ENCODE data around the gene THAP4.

DNA sequence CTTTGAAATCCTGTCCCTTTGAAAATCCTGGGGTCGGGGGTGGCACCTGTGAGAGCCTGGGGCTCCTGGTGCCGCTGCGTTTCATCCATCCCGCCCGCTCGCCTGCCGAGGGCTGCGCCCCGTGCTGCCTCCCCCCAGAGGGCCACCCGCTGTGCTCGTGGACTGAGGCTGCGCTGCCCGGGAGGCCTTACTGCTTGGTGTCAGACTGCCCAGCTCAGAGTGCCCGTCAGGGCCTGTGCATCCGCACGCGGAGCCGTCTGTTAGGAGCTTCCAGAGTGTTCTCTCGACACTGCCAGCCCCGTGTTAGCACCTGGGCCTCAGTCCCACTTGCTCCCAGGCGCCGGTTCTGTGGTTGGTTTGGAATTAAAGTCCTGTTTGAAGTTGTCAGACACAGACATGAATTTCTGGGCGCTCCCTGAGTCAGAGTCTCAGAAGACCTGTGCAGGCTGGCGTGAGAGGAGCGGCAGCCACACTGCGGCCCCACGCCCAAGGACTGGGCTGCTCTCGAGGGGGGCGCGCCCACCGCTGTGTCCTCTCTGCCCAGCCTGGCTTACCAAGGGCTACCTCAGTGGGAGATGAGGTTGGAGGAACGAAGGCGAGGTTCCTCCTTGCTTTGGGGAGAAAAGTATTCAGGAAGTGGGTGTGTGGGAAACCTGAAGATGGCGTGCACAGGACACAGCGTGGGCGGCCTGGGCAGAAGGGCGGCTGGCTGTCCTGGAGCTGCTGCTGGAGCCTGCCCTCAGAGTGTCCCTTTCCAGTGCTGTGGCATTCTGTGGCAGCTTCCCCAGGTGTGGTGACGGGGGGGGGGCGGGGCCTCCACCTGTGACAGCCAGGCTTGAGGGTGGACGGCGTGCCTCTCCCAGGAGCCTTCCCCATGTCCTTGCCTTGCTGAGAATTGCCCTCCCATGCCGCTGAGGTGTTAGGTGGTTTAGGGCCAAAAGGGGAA is 35.6 kb upstream of the THAP4 start:
- no peak for TF ChIP-seq GATA2 (IDR thresholded peaks at IDR 0.05; ENCODE audit: low read depth, low read length)
- TF ChIP-seq GATA3 (IDR thresholded peaks at IDR 0.05; ENCODE audit: low read depth, low read length): no peak

Data from SH-SY5Y (cell line).